Neural progenitor cell (in vitro differentiated cells): ENCODE results near the gene MADD.

Experiments used
- CTCF ChIP-seq: fragments of 200-600 bp; sonication (generic); IDR thresholded peaks from 2 replicates; pipeline ENCODE4 v1.5.1; 2017; ENCODE audit warnings: antibody characterized with exemption, mild to moderate bottlenecking
- EZH2 ChIP-seq: fragments of 200-600 bp; sonication (generic); IDR thresholded peaks from 2 replicates; pipeline ENCODE4 v1.6.1; 2017; ENCODE audit warnings: antibody characterized with exemption, mild to moderate bottlenecking, moderate library complexity

GRCh38 chr11:47347137-47347536 lies 77.2 kb downstream of the MADD start:
- TF ChIP-seq CTCF (no peak), EZH2 (no peak)
